GM06990 (cell line): Measurements from ENCODE around the gene ASPM.

Source experiments
- DNase-seq: peaks from one replicate; pipeline ENCODE4 v3.0.0-alpha.2; 2011; ENCODE audit not compliant: insufficient read length; ENCODE audit errors: extremely low read depth
- H3K27me3 ChIP-seq: replicated peaks from 2 replicates; pipeline ENCODE4 v1.6.0; 2011; ENCODE audit warnings: low read length; ENCODE audit not compliant: control insufficient read depth, insufficient read depth
- H3K36me3 ChIP-seq: 2 replicates; pipeline ENCODE4 v1.5.1; 2011; ENCODE audit warnings: low read length; ENCODE audit not compliant: control insufficient read depth, insufficient read depth
- H3K4me3 ChIP-seq: replicated peaks from 2 replicates; pipeline ENCODE4 v1.5.1; 2011; ENCODE audit warnings: low read depth, mild to moderate bottlenecking, control low read depth, low read length
- TF ChIP-seq, protein P1 (sequence below): IDR thresholded peaks from 2 replicates; pipeline ENCODE4 v1.5.1; 2011; ENCODE audit warnings: low read length, control low read depth, mild to moderate bottlenecking, inconsistent platforms; ENCODE audit not compliant: insufficient read depth, poor library complexity, severe bottlenecking

Gene ASPM

GRCh38 chr1:197152662-197153061 is 6.2 kb upstream of the ASPM start:
- TF ChIP-seq, protein P1, sequence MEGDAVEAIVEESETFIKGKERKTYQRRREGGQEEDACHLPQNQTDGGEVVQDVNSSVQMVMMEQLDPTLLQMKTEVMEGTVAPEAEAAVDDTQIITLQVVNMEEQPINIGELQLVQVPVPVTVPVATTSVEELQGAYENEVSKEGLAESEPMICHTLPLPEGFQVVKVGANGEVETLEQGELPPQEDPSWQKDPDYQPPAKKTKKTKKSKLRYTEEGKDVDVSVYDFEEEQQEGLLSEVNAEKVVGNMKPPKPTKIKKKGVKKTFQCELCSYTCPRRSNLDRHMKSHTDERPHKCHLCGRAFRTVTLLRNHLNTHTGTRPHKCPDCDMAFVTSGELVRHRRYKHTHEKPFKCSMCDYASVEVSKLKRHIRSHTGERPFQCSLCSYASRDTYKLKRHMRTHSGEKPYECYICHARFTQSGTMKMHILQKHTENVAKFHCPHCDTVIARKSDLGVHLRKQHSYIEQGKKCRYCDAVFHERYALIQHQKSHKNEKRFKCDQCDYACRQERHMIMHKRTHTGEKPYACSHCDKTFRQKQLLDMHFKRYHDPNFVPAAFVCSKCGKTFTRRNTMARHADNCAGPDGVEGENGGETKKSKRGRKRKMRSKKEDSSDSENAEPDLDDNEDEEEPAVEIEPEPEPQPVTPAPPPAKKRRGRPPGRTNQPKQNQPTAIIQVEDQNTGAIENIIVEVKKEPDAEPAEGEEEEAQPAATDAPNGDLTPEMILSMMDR = no peak
- DNase-seq = no peak
- no peaks in the 10 kb centered on the region for H3K36me3 ChIP-seq
- no peaks in the 10 kb centered on the region for H3K27me3 ChIP-seq
- H3K4me3 ChIP-seq = no peak overlapping the region

- DNase-seq = no peak
- Histone ChIP-seq H3K4me3 (no peak overlapping the region), H3K36me3 (no peaks in the 10 kb centered on the region), H3K27me3 (no peaks in the 10 kb centered on the region)
- TF ChIP-seq, protein P1 = no peak
These were observed 4.7 kb upstream of the ASPM start for GRCh38 chr1:197151185-197151584.

GRCh38 chr1:197150336-197151005 is 4.0 kb upstream of the ASPM start:
- no peak for DNase-seq
- TF ChIP-seq, protein P1 = no peak
- no peak overlapping the region for H3K4me3 ChIP-seq
- no peaks in the 10 kb centered on the region for H3K36me3 ChIP-seq
- no peaks in the 10 kb centered on the region for H3K27me3 ChIP-seq

DNA sequence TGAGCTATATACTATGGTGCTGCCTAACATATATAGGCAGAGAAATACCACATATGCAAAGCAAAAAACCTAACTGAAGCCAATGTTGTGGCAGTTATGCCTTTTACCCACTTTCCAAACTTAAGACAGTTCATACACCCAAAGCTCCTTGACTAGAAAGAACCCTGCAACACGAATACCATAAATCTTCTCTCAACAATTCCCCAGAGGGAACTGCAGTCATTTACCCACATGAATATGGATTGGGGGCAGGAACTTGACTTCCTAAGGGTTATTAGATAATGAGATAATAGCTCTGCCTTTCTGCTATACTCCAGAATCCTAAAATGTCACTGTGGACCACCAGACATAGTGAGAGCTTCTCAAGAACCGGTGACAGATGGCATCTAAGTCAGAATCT is 2.9 kb upstream of the ASPM start:
- TF ChIP-seq, protein P1 = no peak
- no peaks in the 10 kb centered on the region for H3K27me3 ChIP-seq
- no peak overlapping the region for H3K4me3 ChIP-seq
- DNase-seq = no peak
- no peaks in the 10 kb centered on the region for H3K36me3 ChIP-seq

- Histone ChIP-seq H3K27me3 (no peaks in the 10 kb centered on the region), H3K36me3 (no peaks in the 10 kb centered on the region), H3K4me3 (peak overlapping the region; percentile 85)
- no peak for DNase-seq
- TF ChIP-seq, protein P1 = no peak
These were observed 934 bp downstream of the ASPM start for GRCh38 chr1:197145446-197146024.
